Measurements from ENCODE around the gene CHKA.

CHKA gene

DNA sequence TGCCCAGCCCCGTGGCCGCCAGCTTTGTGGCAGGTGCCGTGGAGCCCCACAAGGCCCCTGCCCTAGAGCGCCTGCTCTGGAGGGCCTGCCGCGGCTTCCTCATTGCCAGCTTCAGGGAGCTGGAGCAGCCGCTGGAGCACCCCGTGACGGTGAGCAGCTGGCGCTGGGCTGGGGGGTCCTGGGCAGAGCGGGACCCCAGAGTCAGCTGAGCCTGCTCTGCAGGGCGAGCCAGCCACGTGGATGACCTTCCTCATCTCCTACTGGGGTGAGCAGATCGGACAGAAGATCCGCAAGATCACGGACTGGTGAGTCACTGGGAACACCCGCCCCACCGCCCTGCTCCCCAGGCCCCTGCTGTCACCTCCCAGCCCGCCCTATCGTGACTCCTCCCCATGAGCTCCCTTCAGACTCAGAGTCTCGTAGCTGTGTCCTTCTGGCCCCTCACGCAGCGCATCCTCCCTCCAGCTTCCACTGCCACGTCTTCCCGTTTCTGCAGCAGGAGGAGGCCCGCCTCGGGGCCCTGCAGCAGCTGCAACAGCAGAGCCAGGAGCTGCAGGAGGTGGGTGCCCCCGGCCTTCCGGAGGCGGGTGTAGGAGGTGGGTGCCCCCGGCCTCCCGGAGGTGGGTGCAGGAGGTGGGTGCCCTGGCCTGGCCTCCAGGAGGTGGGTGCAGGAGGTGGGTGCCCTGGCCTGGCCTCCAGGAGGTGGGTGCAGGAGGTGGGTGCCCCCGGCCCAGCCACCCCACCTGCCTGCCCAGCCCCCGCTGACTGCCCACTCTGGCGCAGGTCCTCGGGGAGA is 77.6 kb downstream of the CHKA start:
- Histone ChIP-seq H3K4me1 (ENCODE audit: insufficient read depth, low read length, poor library complexity, severe bottlenecking) (peaks cover 20% of the 10 kb centered on the region), H4K20me1 (ENCODE audit: insufficient read depth, low read length, poor library complexity, severe bottlenecking) (no peaks in the 10 kb centered on the region), H2AFZ (ENCODE audit: low read length) (no peak overlapping the region), H3K79me2 (ENCODE audit: insufficient read depth, low read length) (no peaks in the 10 kb centered on the region), H3K27me3 (ENCODE audit: insufficient read depth, low read length, poor library complexity, severe bottlenecking) (no peaks in the 10 kb centered on the region), H3K4me3 (ENCODE audit: low read length, poor library complexity, severe bottlenecking) (no peak overlapping the region), H3K9ac (ENCODE audit: low read depth, low read length, poor library complexity, severe bottlenecking) (no peak overlapping the region), H3F3A (ENCODE audit: low read depth) (no peaks in the 10 kb centered on the region), H3K4me2 (ENCODE audit: low read depth, low read length, poor library complexity, severe bottlenecking) (no peak overlapping the region), H3K36me3 (ENCODE audit: insufficient read depth, low read length) (no peaks in the 10 kb centered on the region), H3K9me3 (ENCODE audit: insufficient read depth, low read depth, low read length) (no peaks in the 10 kb centered on the region), H3K9me2 (replicated peaks; ENCODE audit: low read depth, low read length) (no peaks in the 10 kb centered on the region)
- TF ChIP-seq, protein P1, sequence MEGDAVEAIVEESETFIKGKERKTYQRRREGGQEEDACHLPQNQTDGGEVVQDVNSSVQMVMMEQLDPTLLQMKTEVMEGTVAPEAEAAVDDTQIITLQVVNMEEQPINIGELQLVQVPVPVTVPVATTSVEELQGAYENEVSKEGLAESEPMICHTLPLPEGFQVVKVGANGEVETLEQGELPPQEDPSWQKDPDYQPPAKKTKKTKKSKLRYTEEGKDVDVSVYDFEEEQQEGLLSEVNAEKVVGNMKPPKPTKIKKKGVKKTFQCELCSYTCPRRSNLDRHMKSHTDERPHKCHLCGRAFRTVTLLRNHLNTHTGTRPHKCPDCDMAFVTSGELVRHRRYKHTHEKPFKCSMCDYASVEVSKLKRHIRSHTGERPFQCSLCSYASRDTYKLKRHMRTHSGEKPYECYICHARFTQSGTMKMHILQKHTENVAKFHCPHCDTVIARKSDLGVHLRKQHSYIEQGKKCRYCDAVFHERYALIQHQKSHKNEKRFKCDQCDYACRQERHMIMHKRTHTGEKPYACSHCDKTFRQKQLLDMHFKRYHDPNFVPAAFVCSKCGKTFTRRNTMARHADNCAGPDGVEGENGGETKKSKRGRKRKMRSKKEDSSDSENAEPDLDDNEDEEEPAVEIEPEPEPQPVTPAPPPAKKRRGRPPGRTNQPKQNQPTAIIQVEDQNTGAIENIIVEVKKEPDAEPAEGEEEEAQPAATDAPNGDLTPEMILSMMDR (conservative IDR thresholded peaks at IDR 0.05; ENCODE audit: low read length): no peak
- TF ChIP-seq EZH2phosphoT487 (IDR thresholded peaks at IDR 0.05; ENCODE audit: borderline replicate concordance): no peak

DNA sequence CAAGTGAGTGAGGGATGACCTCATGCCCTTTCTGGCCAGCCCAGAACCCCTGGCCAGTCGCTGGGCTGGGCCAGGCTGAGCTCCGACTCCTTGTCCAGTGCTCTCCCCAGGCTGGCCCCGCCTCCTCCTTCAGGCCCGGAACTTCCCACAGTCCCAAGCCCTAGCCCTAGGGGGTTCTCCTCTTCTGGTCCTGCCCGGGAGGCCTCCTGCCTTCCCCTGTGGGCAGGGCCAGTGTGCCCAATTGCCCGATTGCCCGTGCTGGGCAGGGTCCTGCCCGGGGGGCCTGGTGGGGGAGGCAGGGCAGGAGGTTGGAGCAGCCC is 78.2 kb downstream of the CHKA start:
- Histone ChIP-seq H3K4me3 (ENCODE audit: low read length, poor library complexity, severe bottlenecking) (no peak overlapping the region), H4K20me1 (ENCODE audit: insufficient read depth, low read length, poor library complexity, severe bottlenecking) (no peaks in the 10 kb centered on the region), H3K27me3 (ENCODE audit: insufficient read depth, low read length, poor library complexity, severe bottlenecking) (no peaks in the 10 kb centered on the region), H3K4me2 (ENCODE audit: low read depth, low read length, poor library complexity, severe bottlenecking) (no peak overlapping the region), H3K9ac (ENCODE audit: low read depth, low read length, poor library complexity, severe bottlenecking) (no peak overlapping the region), H3K9me3 (ENCODE audit: insufficient read depth, low read depth, low read length) (no peaks in the 10 kb centered on the region), H3K9me2 (replicated peaks; ENCODE audit: low read depth, low read length) (no peaks in the 10 kb centered on the region), H3K4me1 (ENCODE audit: insufficient read depth, low read length, poor library complexity, severe bottlenecking) (peaks cover 20% of the 10 kb centered on the region), H3F3A (ENCODE audit: low read depth) (no peaks in the 10 kb centered on the region), H3K36me3 (ENCODE audit: insufficient read depth, low read length) (no peaks in the 10 kb centered on the region), H3K79me2 (ENCODE audit: insufficient read depth, low read length) (no peaks in the 10 kb centered on the region), H2AFZ (ENCODE audit: low read length) (no peak overlapping the region)
- TF ChIP-seq, protein P1 (conservative IDR thresholded peaks at IDR 0.05; ENCODE audit: low read length): no peak
- TF ChIP-seq EZH2phosphoT487 (IDR thresholded peaks at IDR 0.05; ENCODE audit: borderline replicate concordance): no peak

- H4K20me1 ChIP-seq (ENCODE audit: insufficient read depth, low read length, poor library complexity, severe bottlenecking): no peaks in the 10 kb centered on the region
- TF ChIP-seq, protein P1 (conservative IDR thresholded peaks at IDR 0.05; ENCODE audit: low read length): no peak
- TF ChIP-seq EZH2phosphoT487 (IDR thresholded peaks at IDR 0.05; ENCODE audit: borderline replicate concordance): no peak
- H3K36me3 ChIP-seq (ENCODE audit: insufficient read depth, low read length): no peaks in the 10 kb centered on the region
- H3K4me2 ChIP-seq (ENCODE audit: low read depth, low read length, poor library complexity, severe bottlenecking): no peak overlapping the region
- no peaks in the 10 kb centered on the region; the same call in 1 of the 2 replicates for H3F3A ChIP-seq (ENCODE audit: low read depth)
- H3K9me3 ChIP-seq (ENCODE audit: insufficient read depth, low read depth, low read length): no peaks in the 10 kb centered on the region
- no peak overlapping the region for H3K4me3 ChIP-seq (ENCODE audit: low read length, poor library complexity, severe bottlenecking)
- H3K9me2 ChIP-seq (replicated peaks; ENCODE audit: low read depth, low read length): no peaks in the 10 kb centered on the region
- peak overlapping the region; percentile 78 for H3K9ac ChIP-seq (ENCODE audit: low read depth, low read length, poor library complexity, severe bottlenecking)
- no peaks in the 10 kb centered on the region for H3K79me2 ChIP-seq (ENCODE audit: insufficient read depth, low read length)
- no peaks in the 10 kb centered on the region for H3K27me3 ChIP-seq (ENCODE audit: insufficient read depth, low read length, poor library complexity, severe bottlenecking)
- H3K4me1 ChIP-seq (ENCODE audit: insufficient read depth, low read length, poor library complexity, severe bottlenecking): peaks cover 23% of the 10 kb centered on the region
- no peak overlapping the region for H2AFZ ChIP-seq (ENCODE audit: low read length)
Observed at GRCh38 chr11:68042219-68043028, 78.8 kb downstream of the CHKA start.
